NAMALWA (cell line): ENCODE measurements around the gene EPHA6.
"Not testable (repeated sequence)": the region's sequence is repeated elsewhere in the genome, so short reads cannot be mapped to it uniquely, and the experiment has no call there.

Experiments
- DNase-seq: peaks from one replicate; pipeline ENCODE4 v3.0.0-alpha.2; 2015; ENCODE audit warnings: low spot score

The EPHA6 gene

DNA sequence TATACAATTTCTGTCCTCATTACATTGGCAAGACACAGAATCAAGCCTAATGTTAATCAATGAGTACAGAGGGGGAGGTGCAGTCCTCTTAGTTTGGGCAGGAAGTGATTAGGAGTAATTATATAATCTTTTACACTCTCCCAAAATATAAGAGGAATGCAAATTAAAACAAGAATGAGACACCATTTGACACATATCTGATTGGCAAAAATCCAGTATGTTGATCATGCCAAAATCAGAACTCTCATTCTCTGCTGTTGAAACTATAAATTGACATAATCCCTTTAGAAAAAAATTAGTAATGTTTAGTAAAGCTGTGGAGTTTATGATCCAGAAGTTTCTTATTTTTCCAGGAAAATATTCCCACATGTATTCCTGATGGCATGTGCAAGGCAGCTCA, 373.4 kb downstream of the EPHA6 start:
- no peak for DNase-seq

DNA sequence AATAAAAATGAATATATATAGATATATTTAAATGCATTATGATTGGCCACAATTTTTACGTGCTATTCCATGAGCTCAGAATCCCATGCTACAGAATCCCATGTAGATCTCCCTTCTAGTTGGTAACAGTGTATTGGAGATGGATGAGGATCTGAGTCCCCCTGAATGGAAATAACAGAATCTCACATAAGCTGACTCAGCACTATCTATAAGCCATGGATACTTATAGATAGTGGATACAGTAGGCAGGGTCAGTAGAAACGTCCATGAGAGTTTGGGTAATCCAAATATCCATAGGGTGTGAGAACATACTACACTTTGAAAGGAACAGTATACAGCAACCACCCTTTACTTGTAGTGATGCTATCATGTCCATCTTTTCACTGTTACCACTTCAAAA, 375.4 kb downstream of the EPHA6 start:
- no peak for DNase-seq

DNA sequence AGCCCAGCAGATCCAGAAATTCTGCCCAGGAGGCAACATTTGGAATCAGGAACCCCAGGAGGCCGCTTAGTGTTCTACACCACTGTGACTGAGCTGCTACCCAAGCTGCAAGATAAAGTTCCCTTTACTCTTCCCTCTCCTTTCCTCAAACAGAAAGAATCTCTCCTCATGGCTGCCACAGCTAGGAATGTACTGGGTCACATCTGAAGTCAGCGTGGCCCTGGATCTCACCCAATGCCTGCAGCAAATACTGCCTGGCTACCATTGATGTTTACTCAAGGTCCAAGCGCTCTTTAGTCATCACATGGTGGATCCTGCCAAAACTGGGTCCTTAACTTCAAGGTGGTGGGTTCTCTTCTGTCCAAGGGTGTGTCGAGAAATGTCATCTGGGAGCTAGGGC, 382.7 kb downstream of the EPHA6 start:
- DNase-seq: no peak

DNA sequence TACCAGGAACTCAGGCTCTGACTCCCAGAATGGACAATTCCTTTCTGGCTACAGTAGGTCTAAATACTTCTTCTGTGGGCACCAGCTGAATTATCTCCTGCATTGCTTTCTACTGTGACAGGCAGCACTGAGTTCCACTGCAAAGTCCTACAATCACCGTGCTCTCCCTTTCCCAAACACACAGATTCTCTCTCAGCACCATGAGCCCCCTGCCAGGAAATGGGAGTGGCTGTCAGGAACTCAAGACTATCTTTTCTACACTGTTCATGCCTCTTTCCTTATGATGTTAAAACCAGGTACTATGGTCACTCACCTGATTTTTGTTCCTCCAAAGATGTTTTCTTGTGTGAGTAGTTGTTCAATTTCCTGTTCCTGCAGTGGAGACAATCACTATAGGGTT, 383.4 kb downstream of the EPHA6 start:
- DNase-seq: no peak

DNA sequence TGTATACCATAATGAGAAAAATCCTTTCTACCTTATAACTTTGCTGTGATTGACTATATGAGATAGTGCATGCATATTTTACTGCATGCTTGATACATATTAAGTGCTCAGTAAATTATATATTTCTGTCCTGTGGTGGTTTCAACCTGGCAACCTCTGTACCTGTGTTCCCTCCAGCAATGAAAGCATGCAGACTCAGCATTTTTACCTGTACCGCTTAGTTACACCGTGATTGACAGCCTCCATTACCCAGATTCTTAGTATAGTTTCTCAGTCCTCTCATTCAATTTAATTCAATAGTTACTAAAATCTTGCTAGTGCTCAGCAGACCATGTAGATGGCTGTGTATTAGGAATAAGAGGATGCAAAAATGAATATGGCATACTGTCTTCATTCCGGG, 386.0 kb downstream of the EPHA6 start:
- no peak for DNase-seq

DNA sequence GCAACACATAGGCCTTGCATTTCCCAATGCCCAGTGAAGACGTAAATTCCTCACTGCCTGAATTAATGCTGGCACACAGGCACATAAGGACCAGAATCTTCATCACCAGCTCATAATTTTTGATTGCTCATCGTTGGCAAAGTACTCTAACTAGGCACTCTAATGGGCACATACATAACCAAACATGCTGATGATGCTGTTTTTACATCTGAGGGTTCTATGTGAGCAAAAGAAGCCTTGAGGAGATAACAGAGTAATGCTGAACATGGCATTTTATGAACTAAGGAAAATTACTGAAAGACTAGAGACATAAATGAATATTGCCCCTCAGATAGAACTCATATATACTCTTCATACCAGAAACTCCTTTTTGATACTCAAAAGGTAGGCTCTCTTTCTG, 387.4 kb downstream of the EPHA6 start:
- no peak for DNase-seq

DNA sequence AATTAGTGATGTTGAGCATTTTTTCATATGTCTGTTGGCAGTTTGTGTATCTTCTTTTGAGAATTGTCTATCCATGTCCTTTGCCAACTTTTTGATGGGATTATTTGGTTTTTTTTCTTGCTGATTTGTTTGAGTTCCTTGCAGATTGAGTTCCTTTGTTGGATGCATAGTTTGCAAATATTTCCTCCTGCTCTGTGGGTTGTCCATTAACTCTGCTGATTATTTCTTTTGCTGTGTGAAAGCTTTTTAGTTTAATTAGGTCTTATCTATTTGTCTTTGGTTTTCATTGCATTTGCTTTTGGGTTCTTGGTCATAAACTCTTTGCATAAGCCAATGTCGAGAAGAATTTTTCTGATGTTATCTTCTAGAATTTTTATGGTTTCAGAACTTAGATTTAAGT, 414.6 kb downstream of the EPHA6 start:
- no peak for DNase-seq

DNA sequence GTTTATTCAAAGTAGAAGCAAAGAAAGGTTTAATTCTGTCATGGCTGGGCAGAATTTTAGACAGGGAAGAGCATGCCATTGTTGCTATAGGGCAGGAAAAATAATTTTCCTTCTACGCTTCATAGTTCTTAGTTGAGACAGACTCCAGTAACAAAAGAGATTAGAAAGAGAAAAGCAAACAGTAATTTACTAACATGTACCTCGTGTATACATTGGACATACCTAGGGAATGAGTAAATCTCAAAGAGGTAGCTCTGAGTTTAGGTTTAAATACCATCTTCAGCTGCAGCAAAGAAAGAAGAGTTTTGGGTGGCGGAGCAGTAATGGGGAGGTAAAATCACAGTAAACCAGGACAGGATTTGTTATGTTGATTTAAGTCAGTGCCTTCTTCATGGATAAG, 416.1 kb downstream of the EPHA6 start:
- no peak for DNase-seq

DNA sequence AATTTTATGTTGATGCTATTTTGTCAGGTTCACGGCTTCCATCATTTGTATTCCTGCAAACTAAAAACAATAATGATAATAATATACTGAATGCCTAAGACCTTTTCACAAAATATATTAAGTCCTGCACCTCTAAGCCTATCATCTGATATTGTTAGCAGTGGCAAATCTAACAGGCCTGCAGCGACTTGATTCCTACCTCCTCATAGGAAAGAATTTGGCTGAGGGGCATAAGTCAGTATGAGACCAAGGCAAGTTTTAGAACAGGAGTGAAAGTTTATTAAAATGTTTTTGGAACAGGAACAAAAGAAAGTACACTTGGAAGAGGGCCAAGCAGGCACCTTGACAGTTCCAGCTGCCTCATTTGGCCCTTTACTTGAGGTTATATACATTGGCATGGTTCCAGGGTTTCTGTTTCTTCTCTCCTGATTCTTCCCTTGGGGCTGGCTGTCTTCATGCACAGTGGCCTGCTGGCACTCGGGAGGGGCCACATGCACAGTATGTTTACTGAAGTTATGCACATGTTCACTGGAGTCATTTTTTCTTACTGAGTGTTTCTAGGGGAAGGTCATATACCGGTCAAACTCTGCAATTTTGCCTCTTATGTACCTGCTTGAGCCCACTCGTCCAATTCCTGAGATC, 418.1 kb downstream of the EPHA6 start:
- DNase-seq: no peak

DNA sequence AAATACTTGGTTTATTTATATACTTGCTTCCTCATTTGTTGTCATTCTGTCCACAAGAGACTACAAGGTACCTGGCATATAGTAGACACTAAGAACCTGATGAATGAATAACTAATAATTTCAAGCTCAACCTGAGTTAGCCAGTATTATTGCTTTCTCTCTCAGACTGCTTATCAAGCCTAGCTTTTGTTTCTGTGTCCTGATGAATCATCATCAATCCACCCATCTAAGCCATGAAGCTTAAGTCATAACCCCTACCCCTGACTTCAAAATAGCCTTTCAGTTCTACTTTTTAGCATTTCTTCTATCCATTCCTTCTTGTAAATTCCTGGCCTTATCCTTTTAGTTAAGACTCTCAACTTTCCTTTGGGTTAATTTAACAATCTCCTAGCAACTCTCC, 420.8 kb downstream of the EPHA6 start:
- DNase-seq: no peak

DNA sequence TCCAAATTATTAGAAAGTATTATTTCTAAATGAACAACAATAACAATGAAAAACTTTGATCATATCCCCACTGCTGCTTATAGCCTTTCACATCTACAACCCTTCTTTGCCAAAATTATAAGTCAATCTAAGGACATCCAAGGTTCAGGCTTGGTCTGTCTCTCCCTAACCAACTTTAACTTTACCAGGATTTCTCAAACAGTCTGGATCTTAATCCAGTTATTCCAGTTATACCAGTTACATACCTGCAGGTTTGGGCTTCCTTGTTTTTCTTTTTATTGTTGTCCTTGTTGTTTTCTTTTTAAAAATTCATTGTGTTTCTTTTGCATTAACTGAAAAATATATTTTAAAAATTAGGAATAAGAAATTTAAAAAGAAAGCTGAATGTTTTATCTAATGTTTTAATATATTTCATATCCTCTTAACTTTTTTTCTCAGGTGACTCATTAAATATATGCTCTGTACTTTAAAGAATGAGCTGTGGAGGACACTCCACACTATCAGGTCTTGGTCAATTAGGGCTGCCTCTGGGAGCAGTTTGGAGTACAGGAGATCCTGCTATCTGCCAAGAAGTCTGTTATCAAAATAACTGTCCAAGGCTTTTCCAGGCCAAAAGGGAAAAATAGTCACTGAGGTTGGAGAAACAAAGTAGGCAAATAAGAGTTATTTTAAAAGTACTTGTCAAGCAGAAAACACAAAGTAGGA, 421.4 kb downstream of the EPHA6 start:
- no peak for DNase-seq

DNA sequence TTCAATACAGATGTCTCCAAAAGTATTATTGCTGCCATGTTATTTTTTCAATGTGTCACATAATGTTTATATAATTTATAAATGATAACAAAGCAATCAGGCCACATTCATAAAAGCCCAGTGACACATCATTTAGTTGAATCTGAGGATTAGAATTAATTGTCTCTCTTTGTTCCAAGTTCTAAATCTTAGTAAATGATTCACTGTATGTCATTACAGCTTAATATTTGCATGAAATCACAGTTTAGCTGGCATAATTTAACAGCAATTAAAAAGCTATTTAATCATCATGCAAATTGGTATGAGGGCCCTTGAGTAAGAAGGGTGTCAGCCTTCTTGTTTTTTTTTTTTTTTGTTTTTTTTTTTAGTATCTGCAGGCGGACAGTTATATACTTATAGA, 427.0 kb downstream of the EPHA6 start:
- DNase-seq: no peak

DNA sequence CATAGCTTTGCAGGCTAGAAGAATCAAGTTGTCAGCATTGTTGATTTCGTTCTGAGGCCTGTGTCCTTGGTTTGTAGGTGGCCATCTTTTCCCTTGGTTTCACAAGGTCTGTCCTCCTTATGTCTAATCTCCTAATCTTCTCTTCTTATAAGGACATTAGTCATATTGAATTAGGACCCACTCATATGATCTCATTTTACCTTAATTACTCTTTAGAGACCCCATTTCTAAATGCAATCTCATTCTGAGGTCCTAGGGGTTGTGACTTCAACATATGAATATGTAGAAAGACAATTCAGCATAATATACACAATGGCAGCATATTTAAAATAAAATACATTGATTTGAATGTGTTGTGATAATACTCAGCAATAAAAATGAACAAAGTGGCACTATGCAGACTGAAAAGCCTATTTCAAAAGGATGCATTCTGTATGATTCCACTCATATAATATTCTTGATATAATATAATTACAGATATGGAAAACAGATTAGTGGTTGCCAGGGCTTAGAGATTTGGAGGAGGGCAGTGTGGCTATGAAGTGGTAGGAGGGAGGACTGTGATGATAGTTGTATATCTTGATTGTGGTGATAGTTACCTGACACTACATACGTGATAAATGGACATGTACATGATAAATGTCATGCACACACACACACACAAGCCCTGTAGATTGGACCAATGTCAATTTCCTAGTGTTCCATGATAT, 431.0 kb downstream of the EPHA6 start:
- DNase-seq: no peak

DNA sequence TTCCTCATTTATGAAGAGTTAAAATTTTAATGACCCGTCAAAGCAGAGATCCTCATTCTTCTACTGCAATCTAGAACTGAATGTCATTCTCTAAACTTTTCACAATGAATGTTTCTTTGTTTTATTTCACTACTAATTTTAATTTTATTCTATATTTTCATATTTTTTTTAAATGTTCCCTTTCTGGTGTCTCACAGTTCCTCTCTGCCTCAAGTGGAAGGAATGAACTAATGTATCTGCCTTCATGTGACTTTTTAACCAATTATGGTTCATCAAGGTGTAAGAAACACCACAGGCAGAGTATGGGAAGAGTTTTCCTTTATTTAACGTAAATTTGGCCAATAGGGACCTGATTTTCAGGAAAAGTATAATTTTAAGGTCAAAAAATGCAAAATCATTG, 441.7 kb downstream of the EPHA6 start:
- no peak for DNase-seq

DNA sequence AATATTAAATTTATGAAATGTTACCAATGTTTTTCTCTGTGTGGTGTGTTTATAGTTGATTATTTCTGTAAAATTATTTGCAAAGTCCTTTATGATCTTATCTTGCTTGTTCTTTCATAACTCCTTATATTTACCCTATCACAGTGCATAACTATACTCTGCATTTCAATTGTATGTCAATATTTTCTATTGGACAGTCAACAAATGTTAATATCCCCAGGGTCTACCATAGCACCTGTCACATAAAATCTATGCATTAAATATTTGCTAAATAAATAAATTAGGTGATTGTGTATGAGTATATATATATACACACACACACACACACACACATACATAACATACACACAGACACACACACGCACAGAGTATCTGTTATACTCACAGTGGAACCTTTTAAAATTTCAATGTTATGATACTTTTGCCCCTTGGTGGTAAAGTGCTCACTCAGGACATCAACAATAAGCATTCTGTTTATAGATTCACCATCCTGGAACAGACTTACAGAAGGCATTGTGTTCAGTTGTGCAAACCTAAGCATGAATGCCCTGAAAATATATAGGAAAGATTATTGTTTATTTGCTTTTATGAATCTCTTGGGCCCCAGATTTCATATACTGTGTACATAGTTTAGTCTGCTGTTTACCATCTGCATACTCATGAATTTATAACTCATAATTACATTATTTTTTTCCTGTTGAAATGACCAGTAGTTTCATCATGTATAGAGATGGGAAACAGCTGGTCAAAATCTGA, 443.7 kb downstream of the EPHA6 start:
- DNase-seq: no peak

DNA sequence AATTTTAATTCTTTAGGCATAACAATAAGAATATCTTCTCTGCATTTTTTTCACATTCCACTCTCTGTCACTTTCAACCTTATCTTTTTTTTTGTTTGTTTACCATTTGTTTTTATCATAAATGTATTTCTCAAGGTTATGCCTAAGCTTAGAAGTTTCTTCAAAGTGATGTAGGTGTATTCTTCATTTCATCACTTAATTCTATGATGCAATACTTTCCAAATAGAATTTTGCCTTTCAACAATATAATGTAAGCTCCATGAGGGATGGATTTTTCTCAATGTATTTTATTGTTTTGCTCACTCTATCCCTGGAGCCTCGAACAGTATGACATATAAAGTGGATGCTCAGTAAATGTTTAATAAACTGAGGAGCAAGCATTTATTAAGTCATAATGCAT, 444.9 kb downstream of the EPHA6 start:
- DNase-seq: no peak

DNA sequence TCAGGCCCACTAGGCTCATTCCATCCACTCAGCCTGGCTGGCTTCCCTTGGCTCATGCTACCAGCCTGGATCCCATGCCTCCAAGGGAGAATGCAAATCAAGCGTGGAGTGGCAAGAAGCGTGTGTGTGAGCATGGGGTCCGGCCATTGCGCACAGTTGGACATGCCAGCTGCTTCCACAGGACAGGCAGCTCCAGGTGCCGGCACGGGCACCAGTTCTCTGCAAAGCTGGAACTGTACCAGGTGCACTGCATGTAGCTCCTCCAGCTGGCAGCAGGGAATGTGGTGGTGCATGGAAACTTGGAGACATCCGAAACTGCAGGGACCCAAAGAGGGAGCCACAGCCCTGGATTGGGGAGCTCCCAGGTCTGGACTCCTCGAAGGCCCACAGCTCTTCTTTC, 449.8 kb downstream of the EPHA6 start:
- DNase-seq: no peak

DNA sequence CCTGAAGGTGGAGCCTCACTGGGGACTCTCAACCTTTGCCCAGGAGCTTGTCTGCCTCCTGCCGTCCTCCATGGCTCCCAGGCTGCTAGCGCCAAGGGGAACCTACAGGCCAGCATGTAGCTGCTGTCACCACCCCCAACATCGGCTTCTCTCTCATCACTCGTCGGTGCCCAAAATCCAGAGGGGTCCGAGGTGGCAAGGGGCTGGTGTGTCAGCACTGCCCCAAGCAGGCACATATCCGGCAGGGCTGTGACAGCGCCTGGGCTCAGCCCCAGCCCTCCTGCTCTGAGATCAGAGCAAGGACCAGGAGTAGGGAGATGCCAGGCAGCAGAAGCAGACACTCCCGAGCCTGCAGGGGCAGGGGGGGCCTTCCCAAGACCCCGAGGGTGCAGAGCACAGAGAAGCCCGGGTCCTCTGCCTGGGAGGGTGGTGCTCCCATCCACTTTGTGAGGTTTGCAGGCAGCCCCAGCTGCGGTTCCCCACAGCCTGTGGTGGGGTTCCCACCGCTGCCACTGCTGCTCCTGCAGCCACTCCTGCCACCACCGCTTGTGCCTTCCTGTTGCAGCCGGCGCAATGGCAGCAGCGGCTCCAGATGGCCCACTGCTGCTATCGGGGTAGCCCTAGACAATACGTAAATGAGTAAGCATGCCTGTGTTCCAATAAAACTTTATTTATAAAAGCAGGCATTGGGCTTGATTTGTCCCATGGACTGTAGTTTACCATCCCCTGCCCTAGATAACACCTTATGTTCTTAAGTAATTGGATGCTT, 451.0 kb downstream of the EPHA6 start:
- DNase-seq: no peak

DNA sequence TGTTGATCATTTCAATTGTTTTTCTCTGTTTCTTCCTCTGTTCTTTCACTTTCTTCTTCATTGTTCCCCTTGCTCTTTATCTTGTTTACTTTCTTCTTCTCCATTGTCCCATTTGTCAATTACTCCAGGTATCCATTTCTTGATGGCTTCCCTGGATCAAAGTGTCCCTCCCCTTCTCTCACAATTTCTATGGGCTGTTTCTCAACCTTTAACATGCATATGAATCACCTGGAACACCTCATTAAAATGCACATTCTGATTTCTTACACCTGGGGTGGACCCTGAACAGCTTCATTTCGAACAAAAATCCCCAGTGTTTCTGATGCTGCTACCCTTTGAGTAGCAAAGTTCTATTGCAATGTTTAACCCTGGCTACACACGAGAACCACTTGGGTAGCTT, 454.8 kb downstream of the EPHA6 start:
- no peak for DNase-seq

DNA sequence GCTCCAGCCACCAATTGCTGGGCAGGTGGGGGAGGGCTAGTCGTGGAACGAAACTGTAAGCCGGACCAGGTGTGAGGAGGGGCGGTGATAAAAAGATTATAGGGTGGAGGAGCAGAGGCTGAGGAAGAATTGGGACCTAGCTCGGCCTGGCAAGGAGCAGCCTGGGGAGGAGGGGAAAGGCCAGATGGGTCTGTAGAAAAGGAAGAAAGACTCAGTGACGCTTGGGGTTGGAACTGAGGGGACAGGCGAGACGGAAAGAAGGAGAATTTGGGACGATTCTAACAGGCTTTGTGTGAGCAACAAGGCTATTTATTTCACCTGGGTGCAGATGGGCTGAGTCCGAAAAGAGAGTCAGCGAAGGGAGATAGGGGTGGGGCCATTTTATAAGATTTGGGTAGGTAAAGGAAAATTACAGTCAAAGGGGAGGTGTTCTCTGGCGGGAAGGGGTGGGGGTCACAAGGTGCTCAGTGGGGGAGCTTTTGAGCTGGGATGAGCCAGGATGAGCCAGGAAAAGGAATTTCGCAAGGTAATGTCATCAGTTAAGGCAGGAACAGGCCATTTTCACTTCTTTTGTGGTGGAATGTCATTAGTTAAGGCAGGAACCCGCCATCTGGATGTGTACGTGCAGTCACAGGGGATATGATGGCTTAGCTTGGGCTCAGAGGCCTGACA, 462.6 kb downstream of the EPHA6 start:
- not testable (repeated sequence) for DNase-seq

DNA sequence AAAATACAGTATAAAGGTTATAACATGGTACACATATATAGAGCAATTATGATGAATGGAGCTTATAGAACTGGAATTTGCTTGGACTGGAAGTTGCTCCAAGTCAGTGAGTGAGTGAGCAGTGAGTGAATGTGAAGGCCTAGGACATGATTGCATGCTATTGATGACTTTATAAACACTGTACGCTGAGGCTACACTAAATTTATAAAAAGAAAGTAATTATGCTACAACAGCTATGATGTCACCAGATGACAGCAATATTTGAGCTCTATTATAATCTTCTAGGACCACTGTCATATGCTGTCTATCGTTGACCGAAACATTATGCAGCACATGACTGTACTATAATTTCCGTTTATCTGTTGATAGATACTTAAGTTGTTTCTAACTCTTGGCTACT, 463.3 kb downstream of the EPHA6 start:
- DNase-seq: no peak
